OCI-LY7 (cell line): ENCODE results near the gene MPPED1. TPM values are rescaled to one million over a fixed set of nuclear protein-coding genes. Genes with fewer than 3 reads are reported as not detected.

ENCODE experiments used
- BruUV-seq: library from RNA; stranded (reverse); fragments of 400-500 nt; replicated peaks from 2 replicates; lab custom pipeline; 2021; lab: Mats Ljungman, UMichigan
- CTCF ChIA-PET: fragments of 300-600 bp; sonication (Branson Sonifier 250); formaldehyde crosslinking; loops from one replicate; lab custom pipeline; 2022; ENCODE audit warnings: antibody characterized with exemption; ENCODE audit not compliant: unreplicated experiment; lab: Charles Lee
- POLR2A ChIA-PET: fragments of 300-600 bp; sonication (Branson Sonifier 250); formaldehyde crosslinking; loops from one replicate; lab custom pipeline; 2022; ENCODE audit warnings: antibody characterized with exemption; lab: Charles Lee
- DNase-seq: peaks from one replicate; pipeline ENCODE4 v3.0.0-alpha.2; 2015; ENCODE audit warnings: low spot score
- H2AFZ ChIP-seq: fragments of 200-600 bp; sonication (generic), shearing (Covaris generic); 2 replicates; pipeline ENCODE4 v1.6.1; 2014; ENCODE audit warnings: mild to moderate bottlenecking, antibody characterized with exemption, low read length, moderate library complexity
- H3K27ac ChIP-seq: fragments of 200-600 bp; sonication (generic); 2 replicates; pipeline ENCODE4 v1.5.1; 2014; ENCODE audit warnings: mixed run types, low read depth, mild to moderate bottlenecking, moderate library complexity, low read length, inconsistent platforms; ENCODE audit not compliant: poor library complexity, severe bottlenecking
- H3K36me3 ChIP-seq: fragments of 200-600 bp; sonication (generic); 2 replicates; pipeline ENCODE4 v1.6.1; 2014; ENCODE audit warnings: mild to moderate bottlenecking, antibody characterized with exemption, low read length, moderate library complexity, mixed read lengths; ENCODE audit not compliant: insufficient read depth
- H3K4me1 ChIP-seq: fragments of 200-600 bp; sonication (generic); 2 replicates; pipeline ENCODE4 v1.5.1; 2014; ENCODE audit warnings: mild to moderate bottlenecking, low read length; ENCODE audit not compliant: insufficient read depth, poor library complexity, severe bottlenecking
- H3K4me2 ChIP-seq: fragments of 200-600 bp; sonication (generic); 2 replicates; pipeline ENCODE4 v1.6.1; 2014; ENCODE audit warnings: mild to moderate bottlenecking, low read length
- H3K4me3 ChIP-seq: fragments of 200-600 bp; sonication (generic); 2 replicates; pipeline ENCODE4 v1.5.1; 2014; ENCODE audit warnings: mild to moderate bottlenecking, low read depth, low read length; ENCODE audit not compliant: poor library complexity, severe bottlenecking
- H3K79me2 ChIP-seq: fragments of 200-600 bp; sonication (generic); 2 replicates; pipeline ENCODE4 v1.6.1; 2016; ENCODE audit warnings: low read depth, mild to moderate bottlenecking, low read length, moderate library complexity, mixed read lengths; ENCODE audit not compliant: insufficient read depth
- H3K9me2 ChIP-seq: fragments of 200-600 bp; sonication (generic); 2 replicates; pipeline ENCODE4 v1.6.1; 2016; ENCODE audit warnings: mild to moderate bottlenecking, low read length, mixed read lengths; ENCODE audit not compliant: insufficient read depth
- H3K9me3 ChIP-seq: fragments of 200-600 bp; sonication (generic); 2 replicates; pipeline ENCODE4 v1.6.1; 2014; ENCODE audit warnings: mild to moderate bottlenecking, mixed run types, low read length, mixed read lengths
- H4K20me1 ChIP-seq: fragments of 200-600 bp; sonication (generic); 2 replicates; pipeline ENCODE4 v1.6.1; 2014; ENCODE audit warnings: mild to moderate bottlenecking, antibody characterized with exemption, low read length, moderate library complexity, mixed read lengths; ENCODE audit not compliant: insufficient read depth
- CTCF ChIP-seq: fragments of 200-600 bp; sonication (generic); conservative IDR thresholded peaks from 2 replicates; pipeline ENCODE4 v1.5.1; 2014; ENCODE audit warnings: mild to moderate bottlenecking, antibody characterized with exemption, low read length, moderate library complexity, mixed read lengths
- EZH2phosphoT487 ChIP-seq: fragments of 200-600 bp; sonication (generic); IDR thresholded peaks from 2 replicates; pipeline ENCODE4 v1.6.1; 2018; ENCODE audit warnings: low read depth, borderline replicate concordance, mild to moderate bottlenecking, mixed run types, antibody characterized with exemption, low read length, moderate library complexity, mixed read lengths
- intact Hi-C: fragments of 100-400 bp; cut with micrococcal nuclease; formaldehyde crosslinking; loops from one replicate; pipeline ENCODE4 v1.10.0; 2022; ENCODE audit not compliant: unreplicated experiment
- total RNA-seq, 2 experiments: library from RNA; depleted of rRNA in 1 of 2; stranded (reverse); fragments of >200 nt in 1 of 2; shearing (Covaris generic) in 1 of 2; gene quantifications; 2 replicates each; pipeline ENCODE4 v1.2.3, GENCODE V29; 2014 to 2022

MPPED1 gene
- total RNA-seq, 2 experiments from 2014 or later: not detected

GRCh38 chr22:43471606-43472135 is 59.9 kb downstream of the MPPED1 start:
- Histone ChIP-seq H3K4me2 (no peak overlapping the region), H3K4me1 (no peaks in the 10 kb centered on the region), H4K20me1 (no peaks in the 10 kb centered on the region), H3K27ac (no peak overlapping the region), H3K9me2 (no peaks in the 10 kb centered on the region), H3K36me3 (no peaks in the 10 kb centered on the region), H3K9me3 (no peaks in the 10 kb centered on the region), H2AFZ (no peak overlapping the region), H3K4me3 (no peak overlapping the region), H3K79me2 (no peaks in the 10 kb centered on the region)
- BruUV-seq: no TSS peak
- CTCF ChIA-PET: no interaction called here
- intact Hi-C loops: no loop called here
- POLR2A ChIA-PET: no interaction called here
- DNase-seq: no peak
- no peak for TF ChIP-seq EZH2phosphoT487
- no peak for TF ChIP-seq CTCF

DNA sequence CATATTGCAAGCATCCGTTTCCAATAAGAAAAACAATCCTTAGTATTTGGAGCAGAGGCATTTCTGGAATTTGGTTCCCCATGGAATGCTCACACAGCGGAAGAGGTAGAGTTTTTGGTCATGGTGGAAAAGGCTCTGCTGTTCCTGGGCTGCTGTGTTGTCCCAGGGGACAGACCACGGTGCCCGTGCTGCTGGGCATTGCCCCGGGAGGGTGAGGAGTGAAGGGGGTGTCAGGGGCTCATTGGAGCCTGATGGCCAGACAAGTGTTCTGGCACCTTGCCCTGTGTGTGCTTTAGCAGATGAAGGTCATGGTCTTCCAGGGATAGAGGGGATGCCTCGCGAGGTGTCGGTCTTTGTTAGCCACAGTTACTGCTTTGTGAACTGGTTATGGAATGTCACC is 61.2 kb downstream of the MPPED1 start:
- TF ChIP-seq EZH2phosphoT487 (no peak), CTCF (no peak)
- Histone ChIP-seq H3K4me2 (no peak overlapping the region), H3K27ac (no peak overlapping the region), H3K4me1 (no peaks in the 10 kb centered on the region), H4K20me1 (no peaks in the 10 kb centered on the region), H3K4me3 (no peak overlapping the region), H2AFZ (no peak overlapping the region), H3K36me3 (no peaks in the 10 kb centered on the region), H3K9me3 (no peaks in the 10 kb centered on the region), H3K9me2 (no peaks in the 10 kb centered on the region), H3K79me2 (no peaks in the 10 kb centered on the region)
- CTCF ChIA-PET: no interaction called here
- no TSS peak for BruUV-seq
- POLR2A ChIA-PET: no interaction called here
- DNase-seq: no peak
- intact Hi-C loops: no loop called here

- Histone ChIP-seq H3K9me2 (no peaks in the 10 kb centered on the region), H3K9me3 (no peaks in the 10 kb centered on the region), H3K4me2 (no peak overlapping the region), H4K20me1 (no peaks in the 10 kb centered on the region), H3K4me3 (no peak overlapping the region), H2AFZ (no peak overlapping the region), H3K79me2 (no peaks in the 10 kb centered on the region), H3K4me1 (no peaks in the 10 kb centered on the region), H3K36me3 (no peaks in the 10 kb centered on the region), H3K27ac (no peak overlapping the region)
- ChIA-PET CTCF (no interaction called here), POLR2A (no interaction called here)
- intact Hi-C loops: no loop called here
- no peak for DNase-seq
- TF ChIP-seq CTCF (no peak), EZH2phosphoT487 (no peak)
- no TSS peak for BruUV-seq
Observed at GRCh38 chr22:43473441-43473840, 61.6 kb downstream of the MPPED1 start.
